DOHH2 (cell line): ENCODE results near the gene RESF1.

Source experiments
- H3F3A ChIP-seq: fragments of 200-600 bp; sonication (generic), shearing (Covaris generic); 2 replicates; pipeline ENCODE4 v1.6.0; 2016; ENCODE audit warnings: antibody characterized with exemption, mild to moderate bottlenecking; ENCODE audit not compliant: control insufficient read depth, insufficient read depth
- H3K27ac ChIP-seq: fragments of 200-600 bp; sonication (generic); 2 replicates; pipeline ENCODE4 v1.5.1; 2014; ENCODE audit warnings: low read depth, mild to moderate bottlenecking, low read length, moderate library complexity
- H3K27me3 ChIP-seq: fragments of 200-600 bp; sonication (generic); 2 replicates; pipeline ENCODE4 v1.6.1; 2014; ENCODE audit warnings: mild to moderate bottlenecking, low read length, mixed read lengths; ENCODE audit not compliant: control insufficient read depth
- H3K36me3 ChIP-seq: fragments of 200-600 bp; sonication (generic); 2 replicates; pipeline ENCODE4 v1.6.1; 2014; ENCODE audit warnings: mild to moderate bottlenecking, low read length, moderate library complexity, mixed read lengths; ENCODE audit not compliant: control insufficient read depth
- H3K4me1 ChIP-seq: fragments of 200-600 bp; sonication (generic); 2 replicates; pipeline ENCODE4 v1.6.1; 2014; ENCODE audit warnings: mild to moderate bottlenecking, low read length, mixed read lengths; ENCODE audit not compliant: control insufficient read depth
- H3K4me2 ChIP-seq: fragments of 200-600 bp; sonication (generic); 2 replicates; pipeline ENCODE4 v1.6.0; 2014; ENCODE audit warnings: mild to moderate bottlenecking, low read length, moderate library complexity
- H3K4me3 ChIP-seq: fragments of 200-600 bp; sonication (generic); 2 replicates; pipeline ENCODE4 v1.5.1; 2014; ENCODE audit warnings: mild to moderate bottlenecking, low read length, mixed read lengths
- H3K79me2 ChIP-seq: fragments of 200-600 bp; sonication (generic); 2 replicates; pipeline ENCODE4 v1.6.1; 2014; ENCODE audit warnings: mild to moderate bottlenecking, low read length, mixed read lengths; ENCODE audit not compliant: control insufficient read depth
- H3K9me2 ChIP-seq: fragments of 200-600 bp; sonication (generic); replicated peaks from 2 replicates; pipeline ENCODE4 v1.6.1; 2014; ENCODE audit warnings: mild to moderate bottlenecking, low read length, mixed read lengths; ENCODE audit not compliant: control insufficient read depth
- H3K9me3 ChIP-seq: fragments of 200-600 bp; sonication (generic); 2 replicates; pipeline ENCODE4 v1.6.1; 2014; ENCODE audit warnings: antibody characterized with exemption, low read length, mixed read lengths; ENCODE audit not compliant: control insufficient read depth, insufficient read depth
- H4K20me1 ChIP-seq: fragments of 200-600 bp; sonication (generic); 2 replicates; pipeline ENCODE4 v1.6.0; 2014; ENCODE audit warnings: low read depth, mild to moderate bottlenecking, antibody characterized with exemption, low read length, moderate library complexity; ENCODE audit not compliant: control insufficient read depth, insufficient read depth
- CTCF ChIP-seq: fragments of 200-600 bp; sonication (generic); IDR thresholded peaks from one replicate; pipeline ENCODE4 v1.5.1; 2014; ENCODE audit warnings: antibody characterized with exemption, mild to moderate bottlenecking, low read depth, low read length; ENCODE audit not compliant: poor library complexity, severe bottlenecking
- EZH2phosphoT487 ChIP-seq: fragments of 200-600 bp; sonication (generic); IDR thresholded peaks from 2 replicates; pipeline ENCODE4 v1.6.1; 2017; ENCODE audit warnings: borderline replicate concordance, mild to moderate bottlenecking, antibody characterized with exemption, low read length, moderate library complexity, mixed read lengths

Gene RESF1

GRCh38 chr12:31959161-31959700 lies at the start of gene RESF1:
TSS of gene RESF1 (plus strand) at chr12:31959415. CDS start at chr12:31980956, 21,541 bp downstream.
- TF ChIP-seq EZH2phosphoT487 (no peak), CTCF (no peak)
- Histone ChIP-seq H3K36me3 (peaks cover 40% of the 10 kb centered on the region), H3K4me3 (peak within 1 kb of the TSS; percentile 82), H3K79me2 (peaks cover 56% of the 10 kb centered on the region), H3K4me2 (peak within 1 kb of the TSS; percentile 92), H3K27me3 (no peaks in the 10 kb centered on the region), H3K4me1 (peaks cover 43% of the 10 kb centered on the region), H3K9me3 (peaks cover 3% of the 10 kb centered on the region; the same call in 1 of the 2 replicates), H3K27ac (peak within 1 kb of the TSS; percentile 70), H3K9me2 (no peaks in the 10 kb centered on the region), H4K20me1 (peaks cover 4% of the 10 kb centered on the region), H3F3A (peaks cover 10% of the 10 kb centered on the region)

- Histone ChIP-seq H3K4me3 (no peak overlapping the region), H3K9me2 (no peaks in the 10 kb centered on the region), H3K36me3 (no peaks in the 10 kb centered on the region), H3K9me3 (peaks cover 11% of the 10 kb centered on the region; the same call in 1 of the 2 replicates), H3K27ac (no peak overlapping the region), H3K4me1 (peaks cover 4% of the 10 kb centered on the region), H3K27me3 (no peaks in the 10 kb centered on the region), H3K79me2 (no peaks in the 10 kb centered on the region), H3K4me2 (no peak overlapping the region), H3F3A (0 out of 2 replicates have a peak, but pooled peaks cover 2% of the 10 kb centered on the region), H4K20me1 (no peaks in the 10 kb centered on the region)
- TF ChIP-seq CTCF (no peak), EZH2phosphoT487 (no peak)
These were observed 44.3 kb upstream of the RESF1 start for GRCh38 chr12:31914927-31915326.

- peaks cover 11% of the 10 kb centered on the region; the same call in 1 of the 2 replicates for H3K9me3 ChIP-seq
- no peak overlapping the region for H3K4me3 ChIP-seq
- no peak for TF ChIP-seq EZH2phosphoT487
- TF ChIP-seq CTCF: no peak
- no peak overlapping the region for H3K4me2 ChIP-seq
- H3K36me3 ChIP-seq: no peaks in the 10 kb centered on the region
- no peaks in the 10 kb centered on the region for H3K9me2 ChIP-seq
- H3K27me3 ChIP-seq: no peaks in the 10 kb centered on the region
- H3K79me2 ChIP-seq: no peaks in the 10 kb centered on the region
- peaks cover 4% of the 10 kb centered on the region for H3K4me1 ChIP-seq
- no peak overlapping the region for H3K27ac ChIP-seq
- no peaks in the 10 kb centered on the region for H4K20me1 ChIP-seq
- 0 out of 2 replicates have a peak, but pooled peaks cover 2% of the 10 kb centered on the region for H3F3A ChIP-seq
These were observed 43.8 kb upstream of the RESF1 start for GRCh38 chr12:31915446-31915845.
